Measurements from ENCODE around the gene ZFP57. TPM values are rescaled to one million over a fixed set of nuclear protein-coding genes. Genes with fewer than 3 reads are reported as not detected.

Gene ZFP57
- total and polyA plus RNA-seq, 8 donors = 0.08 TPM; not detected in 7

DNA sequence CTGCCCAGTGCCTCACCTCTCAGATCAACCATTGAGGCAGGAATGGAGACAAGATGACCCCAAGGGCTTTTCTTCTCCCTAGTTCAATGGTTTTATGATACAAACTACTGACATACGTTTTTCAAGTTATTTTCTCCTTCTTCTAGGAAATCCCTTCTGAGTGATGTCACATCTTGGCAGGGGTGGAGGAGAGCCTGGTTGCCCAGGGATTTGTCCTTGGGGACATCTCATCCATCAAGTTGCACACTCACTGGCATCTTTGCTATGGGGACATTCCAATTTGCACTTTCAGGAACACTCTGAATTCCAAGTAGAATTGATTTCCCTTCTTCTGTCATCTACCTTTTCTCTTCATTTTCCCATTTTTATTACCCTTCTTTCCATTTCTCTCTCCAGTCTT is 9.9 kb downstream of the ZFP57 start:
- H3K36me3 ChIP-seq = no peaks in the 10 kb centered on the region
- WGBS, 5 donors = 29 to 50% (median 41%) methylated on average over 1 of the region's 1 CpG
- intact Hi-C loops (cut with DNase I; ENCODE audit: low total_unique reads) = no loop called here

DNA sequence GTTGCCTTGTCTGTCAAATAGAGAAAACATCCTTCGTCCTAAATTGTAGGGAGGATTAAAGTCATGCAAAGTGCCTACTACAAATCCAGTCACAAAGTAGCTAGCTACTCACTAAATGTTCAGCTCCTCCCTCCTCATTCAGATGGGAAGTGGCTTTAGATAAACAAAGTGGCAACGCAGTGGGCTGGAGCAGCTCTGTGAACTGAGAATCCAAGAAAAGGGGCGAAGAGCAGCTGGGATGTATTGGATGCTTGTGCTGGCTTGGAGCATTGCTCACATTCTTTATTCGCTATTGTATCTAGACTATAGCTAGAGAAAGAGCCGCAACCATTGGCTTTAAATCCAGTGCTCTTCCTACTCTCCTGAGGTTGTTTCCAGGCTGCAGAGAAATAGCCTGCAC is 13.8 kb downstream of the ZFP57 start:
- H3K27ac ChIP-seq = no peak overlapping the region
- no peaks in the 10 kb centered on the region for H3K9me3 ChIP-seq
- H3K4me3 ChIP-seq = no peak overlapping the region
- H3K4me1 ChIP-seq = no peaks in the 10 kb centered on the region
- WGBS, 5 donors = 32 to 44% (median 40%) methylated on average over 5 of the region's 5 CpGs
- DNase-seq = no peak
- TF ChIP-seq POLR2AphosphoS5 (IDR thresholded peaks at IDR 0.05) = no peak
- H3K36me3 ChIP-seq = no peaks in the 10 kb centered on the region
- intact Hi-C loops (cut with DNase I; ENCODE audit: low total_unique reads) = no loop called here
- peaks cover 0 to 53% (median 7%) of the 10 kb centered on the region in 3 donors for H3K27me3 ChIP-seq

More for the DNA sequence above, 9.9 kb downstream of the ZFP57 start:
- TF ChIP-seq POLR2AphosphoS5 (IDR thresholded peaks at IDR 0.05) (no peak), EP300 (IDR thresholded peaks at IDR 0.05) (no peak), POLR2A (IDR thresholded peaks at IDR 0.05) (no peak)
- TF ChIP-seq, protein P1, sequence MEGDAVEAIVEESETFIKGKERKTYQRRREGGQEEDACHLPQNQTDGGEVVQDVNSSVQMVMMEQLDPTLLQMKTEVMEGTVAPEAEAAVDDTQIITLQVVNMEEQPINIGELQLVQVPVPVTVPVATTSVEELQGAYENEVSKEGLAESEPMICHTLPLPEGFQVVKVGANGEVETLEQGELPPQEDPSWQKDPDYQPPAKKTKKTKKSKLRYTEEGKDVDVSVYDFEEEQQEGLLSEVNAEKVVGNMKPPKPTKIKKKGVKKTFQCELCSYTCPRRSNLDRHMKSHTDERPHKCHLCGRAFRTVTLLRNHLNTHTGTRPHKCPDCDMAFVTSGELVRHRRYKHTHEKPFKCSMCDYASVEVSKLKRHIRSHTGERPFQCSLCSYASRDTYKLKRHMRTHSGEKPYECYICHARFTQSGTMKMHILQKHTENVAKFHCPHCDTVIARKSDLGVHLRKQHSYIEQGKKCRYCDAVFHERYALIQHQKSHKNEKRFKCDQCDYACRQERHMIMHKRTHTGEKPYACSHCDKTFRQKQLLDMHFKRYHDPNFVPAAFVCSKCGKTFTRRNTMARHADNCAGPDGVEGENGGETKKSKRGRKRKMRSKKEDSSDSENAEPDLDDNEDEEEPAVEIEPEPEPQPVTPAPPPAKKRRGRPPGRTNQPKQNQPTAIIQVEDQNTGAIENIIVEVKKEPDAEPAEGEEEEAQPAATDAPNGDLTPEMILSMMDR (IDR thresholded peaks at IDR 0.05) = no peak
- H3K4me3 ChIP-seq = no peak overlapping the region
- H3K4me1 ChIP-seq = no peaks in the 10 kb centered on the region
- DNase-seq = no peak
- no peaks in the 10 kb centered on the region for H3K9me3 ChIP-seq
- H3K27me3 ChIP-seq = peaks cover 0 to 24% (median 0%) of the 10 kb centered on the region in 3 donors
- no peak overlapping the region for H3K27ac ChIP-seq

DNA sequence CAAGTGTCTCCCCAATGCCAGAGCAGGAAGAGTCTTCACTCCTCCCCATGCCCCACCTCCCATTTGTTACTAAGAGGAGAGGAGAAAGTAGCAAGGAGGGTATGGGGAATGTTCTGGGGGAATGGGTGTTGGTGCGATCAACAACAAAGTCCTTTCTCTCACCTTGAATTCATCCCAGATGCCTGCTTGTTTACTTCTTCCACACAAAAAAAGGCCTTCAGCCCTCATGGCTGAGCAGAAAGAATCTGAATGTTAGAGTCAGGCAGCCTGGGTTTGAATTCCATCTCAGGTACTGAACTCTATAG is 14.2 kb downstream of the ZFP57 start:
- H3K27me3 ChIP-seq = peaks cover 0 to 56% (median 7%) of the 10 kb centered on the region in 3 donors
- 62 to 85% (median 72%) methylated on average over 1 of the region's 1 CpG for whole genome bisulfite sequencing, 5 donors
- intact Hi-C loops (cut with DNase I; ENCODE audit: low total_unique reads) = no loop called here
- no peaks in the 10 kb centered on the region for H3K36me3 ChIP-seq
- H3K4me1 ChIP-seq = no peaks in the 10 kb centered on the region
- no peak overlapping the region for H3K27ac ChIP-seq
- DNase-seq = no peak
- no peak overlapping the region for H3K4me3 ChIP-seq
- TF ChIP-seq, protein P1 (IDR thresholded peaks at IDR 0.05) = no peak
- no peak for TF ChIP-seq EP300 (IDR thresholded peaks at IDR 0.05)
- TF ChIP-seq POLR2A (IDR thresholded peaks at IDR 0.05) = no peak
- TF ChIP-seq POLR2AphosphoS5 (IDR thresholded peaks at IDR 0.05) = no peak
- no peaks in the 10 kb centered on the region for H3K9me3 ChIP-seq

DNA sequence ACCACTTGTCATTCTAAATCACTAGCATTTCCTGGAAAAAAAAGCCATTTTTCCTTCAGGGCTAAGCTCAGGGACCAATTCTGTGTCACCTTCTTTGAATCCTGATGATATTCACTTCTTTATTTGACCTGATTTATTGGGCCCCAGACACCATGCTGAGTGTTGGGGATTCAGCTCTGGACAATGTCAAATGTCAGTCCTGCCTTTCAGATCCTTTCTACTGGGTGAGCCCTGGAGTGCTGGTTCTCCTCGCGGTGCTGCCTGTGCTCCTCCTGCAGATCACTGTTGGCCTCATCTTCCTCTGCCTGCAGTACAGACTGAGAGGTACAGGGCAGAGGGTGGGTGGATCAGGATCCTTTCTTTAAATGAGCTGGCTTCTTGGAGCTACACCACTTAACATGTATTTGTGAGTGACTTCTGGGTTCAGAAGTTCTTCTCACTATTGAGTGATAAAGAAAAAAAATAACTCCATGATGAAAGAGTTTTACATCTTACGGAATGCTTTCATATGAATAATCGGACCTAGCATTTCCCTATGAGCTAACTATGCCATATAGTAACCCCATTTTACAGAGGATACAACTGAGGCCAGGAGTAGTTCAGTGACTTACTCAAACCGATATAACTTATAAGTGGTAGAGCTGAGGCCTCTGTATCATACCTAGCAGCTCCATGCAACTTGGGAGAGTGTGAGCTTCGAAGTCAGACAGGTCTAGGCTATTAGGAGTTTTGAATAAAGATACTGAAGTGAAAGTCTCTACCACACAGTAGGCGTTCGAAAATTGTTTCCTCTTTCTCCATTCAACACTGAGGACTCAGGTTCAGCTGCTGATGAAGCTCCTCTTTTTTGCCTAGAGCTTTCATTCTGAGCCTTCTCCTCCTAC is 14.8 kb downstream of the ZFP57 start:
- intact Hi-C loops (cut with DNase I; ENCODE audit: low total_unique reads) = no loop called here
- H3K4me3 ChIP-seq = no peak overlapping the region
- no peaks in the 10 kb centered on the region for H3K9me3 ChIP-seq
- no peak overlapping the region for H3K27ac ChIP-seq
- peaks cover 0 to 56% (median 7%) of the 10 kb centered on the region in 3 donors for H3K27me3 ChIP-seq
- no peaks in the 10 kb centered on the region for H3K36me3 ChIP-seq
- WGBS, 5 donors = 73 to 82% (median 76%) methylated on average over 8 of the region's 8 CpGs
- TF ChIP-seq POLR2A (IDR thresholded peaks at IDR 0.05) = no peak
- no peak for TF ChIP-seq EP300 (IDR thresholded peaks at IDR 0.05)
- TF ChIP-seq, protein P1 (IDR thresholded peaks at IDR 0.05) = no peak
- no peak for TF ChIP-seq POLR2AphosphoS5 (IDR thresholded peaks at IDR 0.05)
- DNase-seq = no peak
- H3K4me1 ChIP-seq = no peaks in the 10 kb centered on the region
